ENCODE results near the gene ZFP91.

The ZFP91 gene

DNA sequence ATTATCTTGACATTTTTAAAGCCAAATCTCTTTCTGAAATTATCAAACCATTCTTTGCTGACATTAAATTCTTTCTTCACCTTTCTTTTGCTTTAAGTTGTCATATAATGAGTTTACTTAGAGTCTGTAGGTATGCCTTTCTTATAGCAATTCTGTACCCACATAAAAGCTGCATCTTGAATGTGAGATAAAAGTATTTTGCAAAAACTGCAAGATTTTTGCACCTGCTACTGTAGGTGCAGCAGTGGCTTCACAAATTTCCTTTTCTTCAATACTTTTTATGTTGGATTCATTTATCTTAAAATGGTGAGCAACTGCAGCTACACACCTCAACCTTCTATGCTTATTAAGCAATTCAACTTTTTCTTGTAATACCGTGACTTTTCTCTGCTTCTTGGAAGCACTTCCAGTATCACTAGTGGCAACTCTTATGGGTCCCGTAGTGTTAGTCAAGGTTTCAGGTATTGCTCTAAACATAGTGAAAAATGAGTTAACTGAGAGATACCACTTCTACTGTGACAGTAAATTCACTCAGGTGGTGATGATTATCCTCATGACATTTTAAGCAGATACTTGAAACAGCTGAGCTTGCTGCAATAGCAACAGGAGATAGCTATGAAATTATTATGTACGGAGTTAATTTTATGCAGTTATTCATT, 18.8 kb downstream of the ZFP91 start:
- no peak for DNase-seq (ENCODE audit: low read depth)
- no peak overlapping the region for H3K4me3 ChIP-seq (ENCODE audit: low read length)
- no peak for TF ChIP-seq CTCF (conservative IDR thresholded peaks at IDR 0.05; ENCODE audit: low read length)

DNA sequence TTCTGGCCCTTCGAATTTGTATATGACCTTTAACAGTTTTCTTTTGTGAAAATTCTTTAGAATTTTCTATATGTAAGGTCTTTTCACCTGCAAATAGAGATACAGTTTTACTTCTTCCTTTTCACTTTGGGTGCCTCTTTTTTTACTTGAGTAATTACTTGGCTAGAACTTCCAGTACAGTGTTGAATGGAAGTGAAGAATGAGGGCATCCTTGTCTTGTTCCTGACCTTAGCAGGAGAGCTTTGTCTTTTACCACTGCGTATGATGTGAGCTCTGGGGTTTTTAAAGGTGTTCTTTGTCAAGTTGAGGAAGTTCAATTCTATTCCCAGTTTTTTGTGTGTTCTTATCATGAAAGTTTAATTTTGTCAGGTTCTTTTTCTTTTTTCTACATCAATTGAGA, 21.6 kb downstream of the ZFP91 start:
- no peak for DNase-seq (ENCODE audit: low read depth)
- H3K4me3 ChIP-seq (ENCODE audit: low read length): no peak overlapping the region
- TF ChIP-seq CTCF (conservative IDR thresholded peaks at IDR 0.05; ENCODE audit: low read length): no peak

DNA sequence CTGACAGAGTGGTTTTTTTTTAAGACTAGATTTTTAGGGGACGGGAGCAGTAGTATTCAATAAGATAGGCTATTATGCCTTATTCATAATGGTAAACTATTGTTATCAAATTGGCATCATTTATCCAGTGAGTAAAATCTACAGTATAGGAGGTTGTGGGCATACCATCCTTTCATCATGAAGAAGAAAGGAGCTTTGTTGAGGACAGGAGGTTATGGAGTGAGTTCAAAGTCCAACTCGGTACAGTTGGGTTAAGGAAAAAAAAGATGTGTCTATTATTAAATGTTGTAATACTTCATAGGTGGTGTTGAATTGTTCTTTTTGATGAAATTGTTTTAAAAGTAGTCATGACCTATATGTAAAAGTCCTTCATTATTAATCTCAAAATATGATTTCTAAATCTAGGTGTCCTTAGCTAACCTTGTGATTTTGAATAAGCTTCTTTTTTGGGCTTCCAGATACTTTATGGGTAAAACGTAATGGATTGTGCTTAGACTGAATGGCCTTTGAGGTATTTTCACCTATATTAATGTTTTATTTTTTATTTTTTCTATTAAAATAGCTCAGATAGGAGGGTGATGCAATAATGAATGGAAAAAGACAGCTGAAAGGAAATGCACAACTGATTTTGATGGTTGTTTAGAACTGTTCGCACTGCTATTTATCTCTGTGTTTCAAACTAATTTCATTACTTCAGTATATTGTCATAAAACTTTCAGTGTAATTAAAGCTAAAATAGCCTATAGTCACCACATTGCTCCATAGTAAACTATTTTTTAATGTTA, 28.3 kb downstream of the ZFP91 start:
- no peak for TF ChIP-seq CTCF (conservative IDR thresholded peaks at IDR 0.05; ENCODE audit: low read length)
- no peak for DNase-seq (ENCODE audit: low read depth)
- no peak overlapping the region for H3K4me3 ChIP-seq (ENCODE audit: low read length)

DNA sequence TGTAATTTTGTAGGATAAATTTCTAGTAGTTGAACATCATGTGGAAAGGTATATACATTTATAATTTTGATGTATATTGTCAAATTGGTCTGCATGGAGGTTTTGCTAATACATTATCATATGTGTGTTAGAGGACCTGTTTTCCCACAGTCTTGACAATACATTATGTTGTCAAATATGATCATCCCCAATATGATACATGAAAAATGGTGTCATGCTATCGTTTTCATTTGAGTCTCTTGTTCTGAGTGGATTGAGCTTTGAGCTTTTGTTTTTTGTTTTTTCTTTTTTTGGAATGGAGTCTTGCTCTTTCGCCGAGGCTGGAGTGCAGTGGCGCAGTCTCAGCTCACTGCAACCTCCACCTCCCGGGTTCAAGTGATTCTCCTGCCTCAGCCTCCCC, 29.5 kb downstream of the ZFP91 start:
- TF ChIP-seq CTCF (conservative IDR thresholded peaks at IDR 0.05; ENCODE audit: low read length): no peak
- no peak overlapping the region for H3K4me3 ChIP-seq (ENCODE audit: low read length)
- no peak for DNase-seq (ENCODE audit: low read depth)

- no peak for DNase-seq (ENCODE audit: low read depth)
- no peak for TF ChIP-seq CTCF (conservative IDR thresholded peaks at IDR 0.05; ENCODE audit: low read length)
- no peak overlapping the region for H3K4me3 ChIP-seq (ENCODE audit: low read length)
These were observed 30.9 kb downstream of the ZFP91 start for GRCh38 chr11:58609723-58610122.

DNA sequence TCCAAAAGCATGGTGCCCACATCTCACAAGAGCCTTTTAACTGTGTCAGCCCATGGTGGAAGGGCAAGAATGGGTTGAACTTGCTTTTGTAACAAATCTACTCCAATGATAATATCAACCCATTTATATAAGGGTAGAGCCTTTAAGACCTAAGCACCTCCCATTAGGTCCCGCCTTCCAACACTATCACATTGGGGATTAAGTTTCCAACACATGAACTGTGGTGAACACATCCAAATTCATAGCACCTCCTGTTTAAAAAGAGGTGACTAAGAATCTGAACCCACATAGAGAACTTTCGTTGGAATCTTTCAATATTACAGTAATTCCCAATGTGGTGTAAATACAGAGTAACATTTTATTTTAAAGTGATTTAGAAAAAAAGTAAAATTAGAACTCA, 34.4 kb downstream of the ZFP91 start:
- no peak overlapping the region for H3K4me3 ChIP-seq (ENCODE audit: low read length)
- no peak for DNase-seq (ENCODE audit: low read depth)
- TF ChIP-seq CTCF (conservative IDR thresholded peaks at IDR 0.05; ENCODE audit: low read length): no peak

GRCh38 chr11:58615559-58615958, 36.7 kb downstream of the ZFP91 start:
- TF ChIP-seq CTCF (conservative IDR thresholded peaks at IDR 0.05; ENCODE audit: low read length): no peak
- no peak overlapping the region for H3K4me3 ChIP-seq (ENCODE audit: low read length)
- DNase-seq (ENCODE audit: low read depth): no peak
